PFSK-1 (cell line): ENCODE results near the gene KREMEN1.

ENCODE experiments used
- FOXP2 ChIP-seq: optimal IDR thresholded peaks from 2 replicates; pipeline ENCODE3; 2011; ENCODE audit warnings: borderline replicate concordance, control low read depth, inconsistent platforms; ENCODE audit not compliant: insufficient read depth; ENCODE audit errors: extremely low read length, extremely low read depth
- POLR2AphosphoS5 ChIP-seq: IDR thresholded peaks from 2 replicates; pipeline ENCODE4 v1.6.1; 2012; ENCODE audit warnings: low read depth, mild to moderate bottlenecking, control low read depth, low read length, moderate library complexity
- SIN3A ChIP-seq: IDR thresholded peaks from 2 replicates; pipeline ENCODE4 v1.6.1; 2012; ENCODE audit warnings: mild to moderate bottlenecking, low read length, moderate library complexity, borderline replicate concordance; ENCODE audit not compliant: insufficient read depth
- TAF1 ChIP-seq: IDR thresholded peaks from 2 replicates; pipeline ENCODE4 v1.6.1; 2012; ENCODE audit warnings: low read length, control low read depth, borderline replicate concordance; ENCODE audit not compliant: insufficient read depth
- TF ChIP-seq, protein P1 (sequence below), 2 experiments: IDR thresholded peaks; 2 replicates each; pipeline versions ENCODE4 v1.6.1 to v1.8.0; 2011 to 2012; ENCODE audit warnings: low read depth in 2 of 2, low read length in 2 of 2, control low read depth in 1 of 2, inconsistent platforms in 1 of 2, mild to moderate bottlenecking in 1 of 2, moderate library complexity in 1 of 2; ENCODE audit not compliant: insufficient read depth in 1 of 2

Gene KREMEN1

DNA sequence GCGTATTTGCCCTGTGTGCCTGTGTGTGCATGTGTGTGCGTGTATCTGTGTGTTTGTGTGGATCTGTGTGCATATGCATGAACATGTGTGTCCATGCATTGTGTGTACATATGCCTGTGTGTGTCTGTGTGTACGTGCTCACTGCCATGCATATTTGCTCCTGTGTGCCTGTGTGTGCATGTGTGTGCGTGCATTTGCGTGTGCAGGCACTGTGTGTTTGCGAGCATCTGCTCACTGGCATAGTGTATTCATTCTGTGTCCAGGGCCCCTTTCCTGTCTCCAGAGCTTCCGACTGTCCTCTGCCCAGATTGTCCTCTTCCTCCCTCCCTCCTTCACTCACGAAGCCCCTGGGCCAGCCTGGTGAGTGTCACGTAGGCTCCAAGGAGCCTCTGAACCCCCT, 138.6 kb downstream of the KREMEN1 start:
- TF ChIP-seq SIN3A, result no peak
- no peak for TF ChIP-seq TAF1
- TF ChIP-seq POLR2AphosphoS5, result no peak
- TF ChIP-seq, protein P1, sequence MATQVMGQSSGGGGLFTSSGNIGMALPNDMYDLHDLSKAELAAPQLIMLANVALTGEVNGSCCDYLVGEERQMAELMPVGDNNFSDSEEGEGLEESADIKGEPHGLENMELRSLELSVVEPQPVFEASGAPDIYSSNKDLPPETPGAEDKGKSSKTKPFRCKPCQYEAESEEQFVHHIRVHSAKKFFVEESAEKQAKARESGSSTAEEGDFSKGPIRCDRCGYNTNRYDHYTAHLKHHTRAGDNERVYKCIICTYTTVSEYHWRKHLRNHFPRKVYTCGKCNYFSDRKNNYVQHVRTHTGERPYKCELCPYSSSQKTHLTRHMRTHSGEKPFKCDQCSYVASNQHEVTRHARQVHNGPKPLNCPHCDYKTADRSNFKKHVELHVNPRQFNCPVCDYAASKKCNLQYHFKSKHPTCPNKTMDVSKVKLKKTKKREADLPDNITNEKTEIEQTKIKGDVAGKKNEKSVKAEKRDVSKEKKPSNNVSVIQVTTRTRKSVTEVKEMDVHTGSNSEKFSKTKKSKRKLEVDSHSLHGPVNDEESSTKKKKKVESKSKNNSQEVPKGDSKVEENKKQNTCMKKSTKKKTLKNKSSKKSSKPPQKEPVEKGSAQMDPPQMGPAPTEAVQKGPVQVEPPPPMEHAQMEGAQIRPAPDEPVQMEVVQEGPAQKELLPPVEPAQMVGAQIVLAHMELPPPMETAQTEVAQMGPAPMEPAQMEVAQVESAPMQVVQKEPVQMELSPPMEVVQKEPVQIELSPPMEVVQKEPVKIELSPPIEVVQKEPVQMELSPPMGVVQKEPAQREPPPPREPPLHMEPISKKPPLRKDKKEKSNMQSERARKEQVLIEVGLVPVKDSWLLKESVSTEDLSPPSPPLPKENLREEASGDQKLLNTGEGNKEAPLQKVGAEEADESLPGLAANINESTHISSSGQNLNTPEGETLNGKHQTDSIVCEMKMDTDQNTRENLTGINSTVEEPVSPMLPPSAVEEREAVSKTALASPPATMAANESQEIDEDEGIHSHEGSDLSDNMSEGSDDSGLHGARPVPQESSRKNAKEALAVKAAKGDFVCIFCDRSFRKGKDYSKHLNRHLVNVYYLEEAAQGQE (IDR thresholded peaks at IDR 0.05; ENCODE audit: insufficient read depth in 1 of 2, low read depth in 2 of 2, low read length in 2 of 2), result no peak
- TF ChIP-seq FOXP2, result no peak

DNA sequence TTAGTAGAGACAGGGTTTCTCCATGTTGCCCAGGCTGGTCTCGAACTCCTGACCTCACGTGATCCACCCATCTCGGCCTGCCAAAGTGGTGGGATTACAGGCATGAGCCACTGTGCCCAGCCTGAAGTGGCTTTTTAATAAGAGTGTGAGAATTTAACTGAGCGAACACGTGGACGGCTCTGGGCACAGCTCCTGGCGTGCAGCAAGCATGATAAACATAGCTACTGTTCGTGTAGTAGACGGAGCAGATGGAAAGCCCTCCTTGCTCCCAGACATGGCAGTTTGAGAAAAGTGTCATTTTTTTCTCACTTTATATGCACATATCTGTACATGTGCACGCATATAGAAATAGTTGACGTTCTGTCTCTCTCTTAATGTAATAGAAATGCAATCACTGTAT, 139.9 kb downstream of the KREMEN1 start:
- TF ChIP-seq SIN3A (no peak), POLR2AphosphoS5 (no peak), FOXP2 (no peak), TAF1 (no peak)
- TF ChIP-seq, protein P1 (IDR thresholded peaks at IDR 0.05; ENCODE audit: insufficient read depth in 1 of 2, low read depth in 2 of 2, low read length in 2 of 2), result no peak

DNA sequence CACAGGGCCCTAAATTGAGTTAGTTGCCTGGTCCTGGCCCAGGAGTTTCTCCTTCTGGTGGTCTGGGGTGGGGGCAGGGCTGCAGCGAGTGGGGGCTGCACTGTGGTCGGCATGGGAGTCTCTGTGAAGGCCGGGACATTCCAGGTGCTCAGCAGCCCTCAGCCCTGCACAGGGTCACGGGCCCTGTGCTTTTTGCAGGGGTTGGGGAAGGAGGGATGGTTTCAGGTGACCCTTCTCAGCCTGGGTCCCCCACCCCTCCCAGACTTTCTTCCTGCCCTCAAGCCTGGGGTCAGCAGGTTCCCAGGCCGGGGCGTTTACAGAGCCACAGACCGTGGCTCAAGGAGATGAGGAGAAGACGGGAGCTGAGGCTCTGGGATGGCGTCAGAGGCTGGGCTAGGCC, 140.7 kb downstream of the KREMEN1 start:
- TF ChIP-seq SIN3A, result no peak

DNA sequence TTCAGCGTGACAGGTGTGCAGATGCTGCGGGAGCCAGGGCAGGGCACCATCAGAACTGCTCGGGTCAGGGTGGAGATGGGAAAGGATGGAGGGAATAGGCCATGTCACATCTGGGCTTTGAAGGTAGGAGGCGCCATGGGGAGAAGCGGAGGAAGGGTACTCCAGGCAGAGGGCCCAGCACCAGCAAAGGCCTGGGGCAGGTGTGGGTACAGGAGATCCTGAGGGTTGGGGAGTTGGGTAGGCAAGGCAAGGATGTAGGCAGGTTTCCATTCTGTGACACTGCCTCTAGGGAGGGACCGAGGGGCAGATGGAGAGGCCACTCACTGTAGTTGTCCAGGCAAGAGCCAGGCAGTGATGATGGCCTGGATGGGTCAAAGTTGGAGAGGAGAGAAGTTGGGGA, 141.4 kb downstream of the KREMEN1 start:
- TF ChIP-seq FOXP2, result no peak
- TF ChIP-seq, protein P1 (IDR thresholded peaks at IDR 0.05; ENCODE audit: insufficient read depth in 1 of 2, low read depth in 2 of 2, low read length in 2 of 2), result no peak
- TF ChIP-seq TAF1, result no peak
- no peak for TF ChIP-seq SIN3A
- no peak for TF ChIP-seq POLR2AphosphoS5

DNA sequence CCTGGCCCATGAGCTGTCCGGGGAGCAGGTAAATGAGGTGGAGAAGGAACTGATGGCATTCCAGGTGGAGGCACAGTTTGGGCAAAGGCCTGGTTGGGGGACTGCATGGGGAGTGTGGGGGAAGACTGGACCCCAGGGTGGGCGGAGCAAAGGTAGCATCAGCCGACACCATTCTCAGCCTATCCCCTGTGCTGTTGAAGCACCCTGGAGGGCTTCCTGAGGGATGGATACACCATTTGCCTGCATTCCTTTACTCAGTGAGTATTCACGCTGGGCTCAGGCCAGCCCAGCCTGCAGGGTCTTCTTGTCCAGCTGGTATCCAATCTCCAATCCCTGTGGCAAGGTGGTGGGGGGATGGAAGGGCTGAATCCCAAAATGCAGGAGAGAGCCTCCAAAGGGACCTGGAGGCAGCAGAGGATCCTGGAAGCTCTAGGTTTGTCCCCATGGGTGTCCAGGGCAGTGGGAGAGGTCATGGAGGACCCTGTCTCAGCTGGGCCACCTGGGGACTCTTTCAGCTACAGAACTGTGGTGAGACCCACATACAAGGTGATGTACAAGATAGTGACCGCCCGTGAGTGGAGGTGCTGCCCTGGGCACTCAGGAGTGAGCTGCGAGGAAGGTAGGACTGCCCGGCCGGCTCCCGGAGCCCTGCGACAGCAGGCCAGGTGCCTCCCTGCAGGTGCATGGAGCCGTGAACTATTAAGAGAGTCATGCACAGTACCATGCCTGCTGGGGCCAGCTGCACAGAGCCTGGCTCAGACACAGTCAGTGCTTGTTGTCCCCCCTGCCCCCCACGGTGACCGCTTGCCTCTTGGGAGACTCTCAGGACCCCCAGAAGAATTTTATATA, 142.4 kb downstream of the KREMEN1 start:
- no peak for TF ChIP-seq SIN3A
- TF ChIP-seq FOXP2, result no peak
- no peak for TF ChIP-seq TAF1
- TF ChIP-seq, protein P1 (IDR thresholded peaks at IDR 0.05; ENCODE audit: insufficient read depth in 1 of 2, low read depth in 2 of 2, low read length in 2 of 2), result no peak
- TF ChIP-seq POLR2AphosphoS5, result no peak
